Peyer's patch (tissue), 4 donors: ENCODE measurements around the gene PLEKHG1.

Experiments used
- POLR2A ChIP-seq, 2 donors: fragments of 450-650 bp; IDR thresholded peaks; one replicate each; pipeline ENCODE4 v1.5.1; 2017; ENCODE audit warnings: antibody characterized with exemption in 2 of 2, mild to moderate bottlenecking in 2 of 2, moderate library complexity in 2 of 2
- TF ChIP-seq, protein P1 (sequence below), 6 experiments: fragments of 450-650 bp in 4 of 6; fragments of 200-600 bp in 2 of 6; sonication (generic) in 1 of 6; IDR thresholded peaks; one replicate each; pipeline ENCODE4 v1.5.1; 2017 to 2019; ENCODE audit warnings: antibody characterized with exemption in 6 of 6, mild to moderate bottlenecking in 3 of 6, moderate library complexity in 1 of 6

DNA sequence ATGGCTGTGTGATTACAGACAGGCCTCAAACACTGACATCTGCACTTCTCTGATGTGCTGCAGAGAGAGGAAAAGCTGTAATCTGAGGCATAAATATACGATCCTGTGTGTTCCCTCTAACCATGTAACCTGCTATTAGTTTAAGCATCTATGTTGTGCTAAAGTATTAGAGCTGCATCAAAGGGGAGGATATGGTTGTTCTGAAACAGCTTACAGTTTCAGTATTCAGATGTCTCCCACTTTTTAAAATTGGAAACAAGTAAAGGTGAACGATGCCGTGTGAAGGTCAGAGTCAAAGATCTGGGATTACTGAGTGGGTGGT, 7.6 kb downstream of the PLEKHG1 start:
- TF ChIP-seq, protein P1, sequence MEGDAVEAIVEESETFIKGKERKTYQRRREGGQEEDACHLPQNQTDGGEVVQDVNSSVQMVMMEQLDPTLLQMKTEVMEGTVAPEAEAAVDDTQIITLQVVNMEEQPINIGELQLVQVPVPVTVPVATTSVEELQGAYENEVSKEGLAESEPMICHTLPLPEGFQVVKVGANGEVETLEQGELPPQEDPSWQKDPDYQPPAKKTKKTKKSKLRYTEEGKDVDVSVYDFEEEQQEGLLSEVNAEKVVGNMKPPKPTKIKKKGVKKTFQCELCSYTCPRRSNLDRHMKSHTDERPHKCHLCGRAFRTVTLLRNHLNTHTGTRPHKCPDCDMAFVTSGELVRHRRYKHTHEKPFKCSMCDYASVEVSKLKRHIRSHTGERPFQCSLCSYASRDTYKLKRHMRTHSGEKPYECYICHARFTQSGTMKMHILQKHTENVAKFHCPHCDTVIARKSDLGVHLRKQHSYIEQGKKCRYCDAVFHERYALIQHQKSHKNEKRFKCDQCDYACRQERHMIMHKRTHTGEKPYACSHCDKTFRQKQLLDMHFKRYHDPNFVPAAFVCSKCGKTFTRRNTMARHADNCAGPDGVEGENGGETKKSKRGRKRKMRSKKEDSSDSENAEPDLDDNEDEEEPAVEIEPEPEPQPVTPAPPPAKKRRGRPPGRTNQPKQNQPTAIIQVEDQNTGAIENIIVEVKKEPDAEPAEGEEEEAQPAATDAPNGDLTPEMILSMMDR (IDR thresholded peaks at IDR 0.05) = no peak
- no peak for TF ChIP-seq POLR2A (IDR thresholded peaks at IDR 0.05)
